Measurements from ENCODE around the gene SERPINH1.
A peak's percentile ranks its signal among the peaks of the same experiment; 100 is the strongest.

SERPINH1 gene

GRCh38 chr11:75562048-75562835, at the start of gene SERPINH1:
Gene SERPINH1, plus strand, starts transcription at chr11:75562253. Its CDS starts 4,097 bp downstream, at chr11:75566350.
- Histone ChIP-seq H3K4me1 (ENCODE audit: insufficient read depth, low read length, poor library complexity, severe bottlenecking) (peaks cover 4% of the 10 kb centered on the region), H4K20me1 (ENCODE audit: insufficient read depth, low read length, poor library complexity, severe bottlenecking) (no peaks in the 10 kb centered on the region), H3F3A (ENCODE audit: low read depth) (no peaks in the 10 kb centered on the region), H3K9ac (ENCODE audit: low read depth, low read length, poor library complexity, severe bottlenecking) (peak within 1 kb of the TSS; percentile 77), H2AFZ (ENCODE audit: low read length) (peak within 1 kb of the TSS; percentile 92), H3K36me3 (ENCODE audit: insufficient read depth, low read length) (no peaks in the 10 kb centered on the region), H3K79me2 (ENCODE audit: insufficient read depth, low read length) (no peaks in the 10 kb centered on the region), H3K4me3 (ENCODE audit: low read length, poor library complexity, severe bottlenecking) (peak within 1 kb of the TSS; percentile 78), H3K9me2 (replicated peaks; ENCODE audit: low read depth, low read length) (no peaks in the 10 kb centered on the region), H3K4me2 (ENCODE audit: low read depth, low read length, poor library complexity, severe bottlenecking) (peak within 1 kb of the TSS; percentile 71), H3K27me3 (ENCODE audit: insufficient read depth, low read length, poor library complexity, severe bottlenecking) (peaks cover 23% of the 10 kb centered on the region), H3K9me3 (ENCODE audit: insufficient read depth, low read depth, low read length) (no peaks in the 10 kb centered on the region)
- TF ChIP-seq CTCF (conservative IDR thresholded peaks at IDR 0.05; ENCODE audit: low read length) (no peak), EZH2phosphoT487 (IDR thresholded peaks at IDR 0.05; ENCODE audit: borderline replicate concordance) (no peak)

GRCh38 chr11:75513250-75513649, 48.8 kb upstream of the SERPINH1 start:
- H3K4me2 ChIP-seq (ENCODE audit: low read depth, low read length, poor library complexity, severe bottlenecking) = no peak overlapping the region
- H3K9ac ChIP-seq (ENCODE audit: low read depth, low read length, poor library complexity, severe bottlenecking) = no peak overlapping the region
- no peaks in the 10 kb centered on the region for H3F3A ChIP-seq (ENCODE audit: low read depth)
- no peak overlapping the region for H3K4me3 ChIP-seq (ENCODE audit: low read length, poor library complexity, severe bottlenecking)
- H3K9me3 ChIP-seq (ENCODE audit: insufficient read depth, low read depth, low read length) = no peaks in the 10 kb centered on the region
- H3K36me3 ChIP-seq (ENCODE audit: insufficient read depth, low read length) = no peaks in the 10 kb centered on the region
- TF ChIP-seq CTCF (conservative IDR thresholded peaks at IDR 0.05; ENCODE audit: low read length) = no peak
- TF ChIP-seq EZH2phosphoT487 (IDR thresholded peaks at IDR 0.05; ENCODE audit: borderline replicate concordance) = no peak
- peaks cover 1% of the 10 kb centered on the region for H3K4me1 ChIP-seq (ENCODE audit: insufficient read depth, low read length, poor library complexity, severe bottlenecking)
- H3K9me2 ChIP-seq (replicated peaks; ENCODE audit: low read depth, low read length) = no peaks in the 10 kb centered on the region
- no peaks in the 10 kb centered on the region for H3K79me2 ChIP-seq (ENCODE audit: insufficient read depth, low read length)
- H4K20me1 ChIP-seq (ENCODE audit: insufficient read depth, low read length, poor library complexity, severe bottlenecking) = no peaks in the 10 kb centered on the region
- no peak overlapping the region for H2AFZ ChIP-seq (ENCODE audit: low read length)
- no peaks in the 10 kb centered on the region for H3K27me3 ChIP-seq (ENCODE audit: insufficient read depth, low read length, poor library complexity, severe bottlenecking)

GRCh38 chr11:75514596-75514995, 47.5 kb upstream of the SERPINH1 start:
- H3K9me2 ChIP-seq (replicated peaks; ENCODE audit: low read depth, low read length) = no peaks in the 10 kb centered on the region
- H3K79me2 ChIP-seq (ENCODE audit: insufficient read depth, low read length) = no peaks in the 10 kb centered on the region
- no peak overlapping the region for H2AFZ ChIP-seq (ENCODE audit: low read length)
- TF ChIP-seq CTCF (conservative IDR thresholded peaks at IDR 0.05; ENCODE audit: low read length) (no peak), EZH2phosphoT487 (IDR thresholded peaks at IDR 0.05; ENCODE audit: borderline replicate concordance) (no peak)
- H3K27me3 ChIP-seq (ENCODE audit: insufficient read depth, low read length, poor library complexity, severe bottlenecking) = no peaks in the 10 kb centered on the region
- no peaks in the 10 kb centered on the region for H3F3A ChIP-seq (ENCODE audit: low read depth)
- H3K4me2 ChIP-seq (ENCODE audit: low read depth, low read length, poor library complexity, severe bottlenecking) = no peak overlapping the region
- no peaks in the 10 kb centered on the region for H3K9me3 ChIP-seq (ENCODE audit: insufficient read depth, low read depth, low read length)
- no peaks in the 10 kb centered on the region for H3K4me1 ChIP-seq (ENCODE audit: insufficient read depth, low read length, poor library complexity, severe bottlenecking)
- no peaks in the 10 kb centered on the region for H4K20me1 ChIP-seq (ENCODE audit: insufficient read depth, low read length, poor library complexity, severe bottlenecking)
- no peak overlapping the region for H3K4me3 ChIP-seq (ENCODE audit: low read length, poor library complexity, severe bottlenecking)
- H3K36me3 ChIP-seq (ENCODE audit: insufficient read depth, low read length) = no peaks in the 10 kb centered on the region
- H3K9ac ChIP-seq (ENCODE audit: low read depth, low read length, poor library complexity, severe bottlenecking) = no peak overlapping the region

All from Loucy (cell line).